Heart left ventricle (tissue), 13 donors: ENCODE results near the gene SERP2.

Experiments used
- POLR2A ChIP-seq, 2 donors: fragments of 450-650 bp; IDR thresholded peaks; one replicate each; pipeline ENCODE4 v1.6.1; 2017; ENCODE audit warnings: antibody characterized with exemption in 2 of 2, mild to moderate bottlenecking in 2 of 2, moderate library complexity in 2 of 2
- TF ChIP-seq, protein P1 (sequence below), 12 donors: fragments of 200-600 bp; sonication (generic) in 4 of 12; IDR thresholded peaks; one replicate each; pipeline versions ENCODE4 v1.5.0 to v1.8.0; 2018 to 2022; ENCODE audit warnings: antibody characterized with exemption in 12 of 12, mild to moderate bottlenecking in 5 of 12
- donor health status: ischemic (EF 13 %, LVEDD 7.1; RV severe dilation, severe dysfunction).
- donor health status: DM: no; HTN: yes; CAD: no.
- donor health status: DM: no; HTN: no; CAD: no.
- donor health status: ischemic (EF 25% LVEDD 6.9; RV normal size, moderate dysfunction).
- donor health status: ischemic (EF 25% LVEDD 5.7; RV mildly dilated, moderate dysfunction).
- donor health status: ischemic (EF 35%, LVEDD 5.7; RV mildly dilated, moderate dysfunction).
- donor health status: nonischemic (EF 11% LVEDD 7.7; RV severe dilation, severe dysfunction).
- donor health status: DM: yes; HTN: yes; CAD: no.
- donor health status: PGD.
- donor health status: ischemic (EF 29% LVEDD 5.4; RV normal size, mild dysfunction).
- donor health status: nonischemic (EF 23%, LVEDD 6.1; RV moderate dilation, normal function).

DNA sequence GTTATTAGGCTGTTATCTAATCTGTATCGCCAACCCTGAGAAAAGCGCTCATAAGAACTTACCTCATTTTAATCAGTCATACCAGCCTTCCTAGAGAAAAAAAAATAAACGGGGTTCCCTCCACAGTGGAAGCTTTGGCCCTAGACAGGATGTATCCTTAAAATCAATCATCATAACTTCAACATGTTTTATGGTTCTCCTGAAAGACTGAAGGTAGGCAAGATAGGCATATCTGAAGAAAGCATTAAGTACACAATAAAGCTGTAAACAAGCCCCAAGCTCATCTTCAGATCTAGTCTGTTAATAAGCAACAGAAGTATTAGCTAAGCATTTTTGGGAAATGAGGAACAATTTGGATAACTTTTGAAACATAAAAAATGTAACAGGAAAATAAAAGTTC is 18.7 kb upstream of the SERP2 start:
- TF ChIP-seq, protein P1, sequence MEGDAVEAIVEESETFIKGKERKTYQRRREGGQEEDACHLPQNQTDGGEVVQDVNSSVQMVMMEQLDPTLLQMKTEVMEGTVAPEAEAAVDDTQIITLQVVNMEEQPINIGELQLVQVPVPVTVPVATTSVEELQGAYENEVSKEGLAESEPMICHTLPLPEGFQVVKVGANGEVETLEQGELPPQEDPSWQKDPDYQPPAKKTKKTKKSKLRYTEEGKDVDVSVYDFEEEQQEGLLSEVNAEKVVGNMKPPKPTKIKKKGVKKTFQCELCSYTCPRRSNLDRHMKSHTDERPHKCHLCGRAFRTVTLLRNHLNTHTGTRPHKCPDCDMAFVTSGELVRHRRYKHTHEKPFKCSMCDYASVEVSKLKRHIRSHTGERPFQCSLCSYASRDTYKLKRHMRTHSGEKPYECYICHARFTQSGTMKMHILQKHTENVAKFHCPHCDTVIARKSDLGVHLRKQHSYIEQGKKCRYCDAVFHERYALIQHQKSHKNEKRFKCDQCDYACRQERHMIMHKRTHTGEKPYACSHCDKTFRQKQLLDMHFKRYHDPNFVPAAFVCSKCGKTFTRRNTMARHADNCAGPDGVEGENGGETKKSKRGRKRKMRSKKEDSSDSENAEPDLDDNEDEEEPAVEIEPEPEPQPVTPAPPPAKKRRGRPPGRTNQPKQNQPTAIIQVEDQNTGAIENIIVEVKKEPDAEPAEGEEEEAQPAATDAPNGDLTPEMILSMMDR (IDR thresholded peaks at IDR 0.05), result no peak
- TF ChIP-seq POLR2A (IDR thresholded peaks at IDR 0.05), result no peak
